ENCODE results near the gene KRTAP4-12. TPM values are rescaled to one million over a fixed set of nuclear protein-coding genes. Genes with fewer than 3 reads are reported as not detected.
"Not testable (repeated sequence)": the region's sequence is repeated elsewhere in the genome, so short reads cannot be mapped to it uniquely, and the experiment has no call there.

The KRTAP4-12 gene
- total RNA-seq, 2 experiments from 2014 or later: not detected

DNA sequence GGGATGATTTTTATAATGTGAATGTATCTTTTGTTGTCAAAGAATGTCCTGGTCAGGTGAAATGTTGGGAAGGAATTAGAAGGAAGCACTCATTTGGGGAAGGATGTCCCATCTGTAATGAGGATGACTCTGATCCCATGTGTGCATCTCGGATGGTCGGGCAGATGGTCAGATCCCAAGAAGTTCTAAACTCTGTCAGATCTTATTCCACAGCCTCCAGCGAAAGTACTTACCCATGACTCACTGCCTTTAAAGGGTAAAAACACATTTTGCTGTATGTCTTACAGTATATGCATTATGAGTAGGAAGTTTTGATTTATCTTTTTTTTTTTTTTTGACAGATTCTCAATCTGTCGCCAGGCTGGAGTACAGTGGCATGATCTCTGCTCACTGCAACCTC, 5.3 kb downstream of the KRTAP4-12 start:
- POLR2A ChIA-PET: no interaction called here
- H3K36me3 Mint-ChIP-seq: peaks cover 1% of the 10 kb centered on the region
- peaks cover 13% of the 10 kb centered on the region for H3K4me1 Mint-ChIP-seq
- H3K9me3 Mint-ChIP-seq: peaks cover 3% of the 10 kb centered on the region
- H3K27ac Mint-ChIP-seq: no peak overlapping the region
- no peak for ATAC-seq (ENCODE audit: low read depth)
- DNase-seq: no peak
- H3K27me3 Mint-ChIP-seq: peaks cover 2% of the 10 kb centered on the region
- no peak overlapping the region for H3K4me3 Mint-ChIP-seq

DNA sequence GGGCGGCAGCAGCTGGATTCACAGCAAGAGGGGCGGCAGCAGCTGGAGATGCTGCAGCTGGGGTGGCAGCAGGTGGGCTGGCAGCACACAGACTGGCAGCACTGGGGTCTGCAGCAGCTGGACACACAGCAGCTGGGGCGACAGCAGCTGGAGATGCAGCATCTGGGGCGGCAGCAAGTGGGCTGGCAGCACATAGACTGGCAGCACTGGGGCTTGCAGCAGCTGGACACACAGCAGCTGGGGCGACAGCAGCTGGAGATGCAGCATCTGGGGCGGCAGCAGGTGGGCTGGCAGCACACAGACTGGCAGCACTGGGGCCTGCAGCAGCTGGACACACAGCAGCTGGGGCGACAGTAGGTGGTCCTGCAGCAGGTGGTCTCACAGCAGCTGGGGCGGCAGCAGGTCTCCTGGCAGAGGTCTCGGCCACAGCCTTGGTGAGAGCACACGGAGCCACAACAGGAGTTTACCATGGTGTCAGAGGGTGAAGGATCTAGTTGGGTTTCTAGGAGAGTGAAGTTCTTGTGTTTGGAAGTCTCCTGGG, 6.1 kb downstream of the KRTAP4-12 start, which contains the start of gene KRTAP4-11:
KRTAP4-11 (minus strand) TSS at position 528 of the 541 bp plus-strand sequence; CDS start at position 470, 58 bp downstream.
- H3K27me3 Mint-ChIP-seq; H3K9me3 Mint-ChIP-seq; H3K4me1 Mint-ChIP-seq; H3K4me3 Mint-ChIP-seq; POLR2A ChIA-PET; ATAC-seq (ENCODE audit: low read depth); DNase-seq; H3K36me3 Mint-ChIP-seq; H3K27ac Mint-ChIP-seq: not testable (repeated sequence)

DNA sequence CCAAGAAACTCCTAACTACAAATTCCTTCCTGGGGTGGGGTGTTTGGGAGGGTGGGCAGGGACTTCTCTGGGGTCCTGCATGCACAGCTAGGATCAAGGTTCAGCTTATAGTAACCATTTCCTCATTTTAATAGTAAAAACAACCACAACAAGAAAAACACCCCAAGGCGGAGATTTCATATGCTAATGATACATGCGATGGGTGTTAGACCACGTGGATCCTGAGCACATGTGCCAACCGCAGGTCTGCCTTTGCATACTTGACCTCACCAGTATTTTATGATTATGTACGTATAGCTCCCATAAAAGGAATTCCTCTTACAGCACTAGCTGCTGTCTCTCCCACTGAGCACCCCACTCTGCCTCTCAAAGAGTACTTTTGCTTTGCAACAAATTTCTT, 7.7 kb downstream of the KRTAP4-12 start:
- Mint-ChIP-seq H3K4me1 (peaks cover 8% of the 10 kb centered on the region), H3K9me3 (peaks cover 3% of the 10 kb centered on the region), H3K27me3 (peaks cover 4% of the 10 kb centered on the region), H3K4me3 (no peak overlapping the region), H3K27ac (no peak overlapping the region), H3K36me3 (peaks cover 1% of the 10 kb centered on the region)
- POLR2A ChIA-PET: no interaction called here
- DNase-seq (no peak), ATAC-seq (ENCODE audit: low read depth) (no peak)

DNA sequence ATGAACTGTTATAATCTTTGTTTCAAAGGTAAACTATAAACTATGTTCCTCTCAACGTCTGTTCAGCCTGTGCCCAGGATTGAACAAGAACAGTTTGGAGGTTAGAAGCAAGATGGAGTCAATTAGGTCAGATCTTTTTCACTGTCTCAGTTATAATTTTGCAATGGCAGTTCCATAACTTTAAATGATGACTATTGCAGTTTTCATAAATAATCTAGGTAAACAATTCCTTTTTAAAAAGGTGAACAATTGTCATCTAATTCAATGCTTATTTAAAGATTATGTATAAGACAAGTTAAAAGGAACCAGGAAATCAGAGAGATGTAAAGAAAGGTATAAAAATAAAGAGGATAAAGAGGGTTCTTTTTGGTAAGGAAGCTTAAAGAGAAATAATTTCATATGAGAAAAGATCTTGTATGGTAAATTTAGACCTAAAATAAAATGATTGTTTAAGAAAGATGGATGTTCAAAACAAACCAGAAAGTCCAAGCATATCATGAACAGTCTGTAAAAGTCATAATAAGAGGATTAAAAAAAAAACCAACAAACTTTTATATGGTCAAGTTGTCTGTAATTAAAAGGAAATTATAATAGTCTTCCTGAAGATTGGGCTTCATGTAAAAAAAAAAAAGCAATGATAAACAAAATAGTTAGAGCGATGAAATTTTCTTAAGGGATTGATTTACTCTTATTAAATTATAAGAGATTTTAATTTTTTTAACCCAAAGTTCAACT, 12.7 kb downstream of the KRTAP4-12 start:
- peaks cover 5% of the 10 kb centered on the region for H3K9me3 Mint-ChIP-seq
- no peak for ATAC-seq (ENCODE audit: low read depth)
- POLR2A ChIA-PET: no interaction called here
- H3K27ac Mint-ChIP-seq: no peak overlapping the region
- no peak for DNase-seq
- H3K27me3 Mint-ChIP-seq: peaks cover 4% of the 10 kb centered on the region
- H3K4me1 Mint-ChIP-seq: peaks cover 9% of the 10 kb centered on the region
- no peak overlapping the region for H3K4me3 Mint-ChIP-seq
- H3K36me3 Mint-ChIP-seq: no peaks in the 10 kb centered on the region

DNA sequence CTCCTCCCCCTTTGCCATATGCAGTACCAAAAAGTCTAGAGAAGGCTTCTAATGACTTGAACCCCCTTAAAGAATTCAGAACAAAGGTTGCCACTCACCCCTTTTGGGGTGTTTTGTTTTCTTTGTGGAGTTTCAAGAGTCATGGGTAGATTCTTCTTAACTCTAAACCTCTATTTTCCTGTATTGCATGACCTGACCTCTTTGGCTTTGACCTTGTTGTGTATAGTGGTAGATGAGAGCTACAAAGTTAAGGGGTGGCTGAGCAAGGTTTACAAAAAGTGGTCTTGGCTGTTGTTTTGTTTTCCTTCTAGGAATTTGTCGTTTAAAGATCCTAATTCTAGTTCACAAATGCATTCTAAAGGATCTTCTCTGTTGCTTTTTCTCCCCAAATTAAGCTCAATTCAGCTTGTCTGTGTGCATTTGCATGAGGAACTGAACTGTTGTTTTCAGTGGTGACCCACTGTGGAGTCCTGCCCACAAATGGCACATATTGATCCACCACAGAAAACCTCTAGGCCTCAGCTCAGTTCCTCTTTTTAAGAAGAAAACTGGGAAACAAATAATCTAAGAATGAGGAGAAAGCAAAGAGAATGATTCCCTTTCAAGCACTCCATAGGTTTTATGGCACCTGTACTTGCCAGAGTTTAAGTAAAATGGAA, 15.1 kb downstream of the KRTAP4-12 start:
- H3K9me3 Mint-ChIP-seq; H3K36me3 Mint-ChIP-seq; ATAC-seq (ENCODE audit: low read depth); H3K4me1 Mint-ChIP-seq; H3K27me3 Mint-ChIP-seq; H3K4me3 Mint-ChIP-seq; H3K27ac Mint-ChIP-seq; POLR2A ChIA-PET; DNase-seq: not testable (repeated sequence)

DNA sequence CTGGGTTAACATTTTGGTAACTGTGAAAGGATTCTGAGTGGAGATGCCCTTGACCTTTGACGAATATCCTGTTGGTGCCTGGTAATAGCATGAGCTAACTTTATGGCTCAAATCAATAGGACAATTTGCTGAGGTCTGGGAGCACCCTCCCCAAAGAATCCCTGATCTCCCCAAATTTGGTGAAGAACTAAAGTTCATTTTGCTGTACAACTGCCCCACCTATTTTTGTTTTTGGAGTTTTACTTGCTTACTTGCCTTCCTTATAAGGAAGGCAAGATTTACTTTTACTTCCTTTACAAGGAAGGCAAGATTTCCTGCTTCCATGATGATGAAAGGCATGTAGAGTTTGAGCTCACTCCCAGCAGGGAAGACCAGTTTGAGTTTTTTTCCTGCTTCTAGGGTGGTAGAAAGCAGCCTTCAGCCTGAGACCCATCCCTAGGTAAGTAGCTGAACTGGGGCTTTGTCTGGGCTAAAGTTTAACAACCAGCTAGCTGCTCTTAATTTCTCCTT, 16.0 kb downstream of the KRTAP4-12 start:
- Mint-ChIP-seq H3K4me3 (no peak overlapping the region), H3K4me1 (peaks cover 9% of the 10 kb centered on the region), H3K36me3 (no peaks in the 10 kb centered on the region), H3K9me3 (peaks cover 5% of the 10 kb centered on the region), H3K27me3 (peaks cover 2% of the 10 kb centered on the region), H3K27ac (no peak overlapping the region)
- DNase-seq (no peak), ATAC-seq (ENCODE audit: low read depth) (no peak)
- POLR2A ChIA-PET: no interaction called here

DNA sequence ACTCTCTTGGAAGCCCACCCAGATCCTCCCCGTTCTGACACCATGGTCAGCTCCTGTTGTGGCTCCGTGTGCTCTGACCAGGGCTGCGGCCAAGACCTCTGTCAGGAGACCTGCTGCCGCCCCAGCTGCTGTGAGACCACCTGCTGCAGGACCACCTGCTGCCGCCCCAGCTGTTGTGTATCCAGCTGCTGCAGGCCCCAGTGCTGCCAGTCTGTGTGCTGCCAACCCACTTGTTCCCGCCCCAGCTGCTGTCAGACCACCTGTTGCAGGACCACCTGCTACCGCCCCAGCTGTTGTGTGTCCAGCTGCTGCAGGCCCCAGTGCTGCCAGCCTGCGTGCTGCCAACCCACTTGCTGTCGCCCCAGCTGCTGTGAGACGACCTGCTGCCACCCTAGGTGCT, 18.6 kb downstream of the KRTAP4-12 start, which contains the start of gene KRTAP4-9:
KRTAP4-9 (plus strand) TSS at position 43 of the 400 bp plus-strand sequence; CDS start at position 43, 0 bp downstream.
- ATAC-seq (ENCODE audit: low read depth); H3K4me3 Mint-ChIP-seq; H3K27me3 Mint-ChIP-seq; DNase-seq; H3K9me3 Mint-ChIP-seq; H3K36me3 Mint-ChIP-seq; H3K27ac Mint-ChIP-seq; POLR2A ChIA-PET; H3K4me1 Mint-ChIP-seq: not testable (repeated sequence)

DNA sequence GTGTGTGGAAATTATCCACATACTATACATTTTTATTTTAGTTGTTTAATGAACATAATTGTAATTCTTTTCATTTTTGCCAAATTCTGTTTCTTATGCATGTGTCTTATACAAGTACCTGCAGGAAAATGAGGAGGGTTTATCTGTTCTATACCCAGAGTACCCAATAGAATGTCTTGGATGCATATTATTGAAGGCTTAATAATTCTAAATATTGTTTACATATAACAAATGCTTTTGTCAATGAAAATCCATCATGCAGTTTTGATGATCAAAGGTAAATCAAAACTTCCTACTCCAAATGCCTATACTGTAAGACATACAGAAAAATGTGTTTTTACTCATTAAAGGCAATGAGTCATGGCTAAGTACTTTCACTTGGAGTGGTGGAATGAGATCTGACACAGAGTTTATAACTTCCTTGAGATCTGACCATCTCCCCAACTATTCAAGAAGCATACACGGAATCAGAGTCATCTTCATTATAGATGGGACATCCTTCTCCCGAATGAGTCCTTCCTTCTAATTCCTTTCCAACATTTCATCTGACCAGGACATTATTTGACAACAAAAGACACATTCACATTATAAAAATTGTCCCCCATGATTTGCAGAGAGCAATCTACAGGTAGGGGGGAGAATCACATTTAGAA, 19.5 kb downstream of the KRTAP4-12 start:
- POLR2A ChIA-PET; H3K27me3 Mint-ChIP-seq; H3K9me3 Mint-ChIP-seq; H3K36me3 Mint-ChIP-seq; DNase-seq; ATAC-seq (ENCODE audit: low read depth); H3K27ac Mint-ChIP-seq; H3K4me3 Mint-ChIP-seq: not testable (repeated sequence)
- peaks cover 11% of the 10 kb centered on the region for H3K4me1 Mint-ChIP-seq

DNA sequence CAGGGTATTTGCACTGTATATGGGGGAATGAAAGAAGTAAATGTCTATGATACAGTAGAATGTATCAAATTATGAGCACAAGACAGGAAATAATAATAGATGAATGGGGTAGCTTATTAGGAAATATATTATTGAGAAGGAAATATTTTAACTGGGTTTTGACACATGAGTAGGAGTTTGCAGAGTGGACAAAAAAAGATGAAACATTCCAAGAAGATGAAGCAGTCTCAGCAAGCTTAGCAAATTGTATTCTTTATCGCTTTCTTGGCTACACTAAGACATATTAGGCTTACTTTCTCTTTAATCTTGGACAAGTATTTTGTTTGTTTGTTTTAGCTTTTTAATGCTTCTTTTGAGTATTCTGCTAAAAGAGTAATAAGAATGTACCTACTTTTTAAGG, 20.1 kb downstream of the KRTAP4-12 start:
- Mint-ChIP-seq H3K27ac (no peak overlapping the region), H3K4me3 (no peak overlapping the region), H3K27me3 (peaks cover 2% of the 10 kb centered on the region), H3K9me3 (peaks cover 5% of the 10 kb centered on the region), H3K36me3 (no peaks in the 10 kb centered on the region), H3K4me1 (peaks cover 10% of the 10 kb centered on the region)
- ATAC-seq (ENCODE audit: low read depth): no peak
- POLR2A ChIA-PET: no interaction called here
- DNase-seq: no peak

DNA sequence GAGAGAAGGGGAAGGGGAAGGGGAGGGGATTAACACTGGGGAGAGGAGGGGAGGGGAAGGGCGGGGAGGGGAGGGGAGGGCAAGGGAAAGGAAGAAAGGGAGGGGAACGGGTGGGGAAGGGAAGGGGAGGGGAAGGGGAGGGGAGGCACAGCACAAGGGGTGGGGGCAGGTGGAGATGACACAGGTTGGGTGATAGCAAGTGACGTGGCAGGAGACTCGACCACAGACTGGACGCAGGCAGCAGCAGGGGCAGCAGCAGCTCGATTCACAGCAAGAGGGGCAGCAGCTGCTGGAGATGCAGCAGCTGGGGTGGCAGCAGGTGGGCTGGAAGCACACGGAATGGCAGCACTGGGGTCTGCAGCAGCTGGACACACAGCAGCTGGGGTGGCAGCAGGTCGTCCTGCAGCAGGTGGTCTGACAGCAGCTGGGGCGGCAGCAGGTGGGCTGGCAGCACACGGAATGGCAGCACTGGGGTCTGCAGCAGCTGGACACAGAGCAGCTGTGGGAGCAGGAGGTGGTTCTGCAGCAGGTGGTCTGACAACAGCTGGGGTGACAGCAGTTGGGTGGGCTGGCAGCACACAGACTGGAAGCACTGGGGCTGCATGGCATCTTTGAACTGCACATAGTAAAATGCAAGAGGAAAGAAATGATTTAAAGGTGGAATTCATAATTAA, 22.3 kb downstream of the KRTAP4-12 start, which contains the start of gene KRTAP4-16:
KRTAP4-16 (minus strand) TSS at position 624 of the 674 bp plus-strand sequence; CDS start at position 624, 0 bp downstream.
- ATAC-seq (ENCODE audit: low read depth) (no peak), DNase-seq (no peak)
- Mint-ChIP-seq H3K9me3 (no peaks in the 10 kb centered on the region), H3K27ac (no peak within 1 kb of the TSS), H3K4me1 (peaks cover 1% of the 10 kb centered on the region), H3K4me3 (no peak within 1 kb of the TSS), H3K36me3 (no peaks in the 10 kb centered on the region), H3K27me3 (peaks cover 8% of the 10 kb centered on the region)
- POLR2A ChIA-PET: no interaction called here

DNA sequence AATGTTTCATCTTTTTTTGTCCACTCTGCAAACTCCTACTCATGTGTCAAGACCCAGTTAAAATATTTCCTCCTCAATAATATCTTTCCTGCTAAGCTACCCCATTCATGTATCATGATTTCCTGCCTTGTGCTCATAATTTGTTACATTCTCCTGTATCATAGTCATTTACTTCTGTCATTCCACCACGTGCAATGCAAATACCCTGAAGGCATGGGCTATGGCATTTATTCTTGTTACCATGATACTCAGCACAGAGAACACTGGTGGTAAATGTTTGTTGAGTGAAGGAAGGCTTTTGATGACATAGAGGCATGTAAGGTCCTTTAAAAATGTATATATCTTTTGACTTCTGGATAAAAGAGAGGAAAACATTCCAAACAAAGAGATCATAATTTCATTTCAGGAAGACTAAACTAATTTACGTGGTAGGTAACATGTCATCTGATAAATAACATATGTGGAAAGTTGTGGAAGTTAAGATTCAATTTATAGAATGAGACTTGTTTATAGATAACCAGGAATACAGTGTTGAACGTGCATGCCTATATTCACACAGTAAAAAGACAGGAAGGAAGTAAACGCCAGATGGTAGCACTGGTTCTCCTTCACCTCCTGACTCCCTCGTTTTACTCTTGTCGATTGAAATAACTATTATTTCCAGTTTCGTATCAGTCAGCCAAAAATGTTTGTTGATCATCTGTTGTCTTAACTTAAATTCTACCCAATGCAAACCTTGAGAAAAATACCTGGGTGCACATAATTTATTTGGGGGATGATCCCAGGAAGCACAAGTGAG, 24.1 kb downstream of the KRTAP4-12 start:
- peaks cover 13% of the 10 kb centered on the region for H3K27me3 Mint-ChIP-seq
- H3K4me1 Mint-ChIP-seq; H3K36me3 Mint-ChIP-seq; H3K4me3 Mint-ChIP-seq; POLR2A ChIA-PET; H3K9me3 Mint-ChIP-seq; DNase-seq; H3K27ac Mint-ChIP-seq; ATAC-seq (ENCODE audit: low read depth): not testable (repeated sequence)

DNA sequence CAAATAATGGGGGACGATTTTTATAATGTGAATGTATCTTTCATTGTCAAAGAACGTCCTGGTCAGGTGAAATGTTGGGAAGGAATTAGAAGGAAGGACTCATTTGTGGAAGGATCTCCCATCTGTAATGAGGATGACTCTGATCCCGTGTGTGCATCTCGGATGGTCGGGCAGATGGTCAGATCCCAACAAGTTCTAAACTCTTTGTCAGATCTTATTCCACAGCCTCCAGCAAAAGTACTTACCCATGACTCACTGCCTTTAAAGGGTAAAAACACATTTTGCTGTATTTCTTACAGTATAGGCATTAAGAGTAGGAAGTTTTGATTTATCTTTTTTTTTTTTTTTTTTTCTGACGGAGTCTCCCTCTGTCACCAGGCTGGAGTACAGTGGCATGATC, 25.5 kb downstream of the KRTAP4-12 start:
- H3K4me3 Mint-ChIP-seq: no peak overlapping the region
- peaks cover 13% of the 10 kb centered on the region for H3K27me3 Mint-ChIP-seq
- peaks cover 1% of the 10 kb centered on the region for H3K4me1 Mint-ChIP-seq
- H3K9me3 Mint-ChIP-seq: no peaks in the 10 kb centered on the region
- H3K27ac Mint-ChIP-seq: no peak overlapping the region
- no peak for DNase-seq
- POLR2A ChIA-PET: no interaction called here
- no peak for ATAC-seq (ENCODE audit: low read depth)
- no peaks in the 10 kb centered on the region for H3K36me3 Mint-ChIP-seq

All from activated naive CD8-positive, alpha-beta T cell treated with anti-CD3 and anti-CD28 coated beads, Interleukin-2, amount 10 ng/mL, durations not matched to agents 7 days and 5 days (primary cell).